GM23338 (cell line): ENCODE measurements around the gene HK2. TPM values are rescaled to one million over a fixed set of nuclear protein-coding genes. Genes with fewer than 3 reads are reported as not detected.
"Not testable (repeated sequence)": the region's sequence is repeated elsewhere in the genome, so short reads cannot be mapped to it uniquely, and the experiment has no call there.

Experiments
- ATAC-seq: fragments of 200-7000 bp; cut with Tn5 transposase; 3 replicates; pipeline ENCODE4 v1.9.1; 2020
- DNase-seq: peaks from one replicate; pipeline ENCODE4 v3.0.0-alpha.2; 2015; ENCODE audit warnings: low spot score
- H2AFZ ChIP-seq: fragments of 200-600 bp; sonication (generic); 2 replicates; pipeline ENCODE4 v1.8.0; 2016; ENCODE audit warnings: antibody characterized with exemption, mild to moderate bottlenecking, moderate library complexity
- H3F3A ChIP-seq: fragments of 200-600 bp; sonication (generic); replicated peaks from 2 replicates; pipeline ENCODE4 v1.8.0; 2017; ENCODE audit warnings: antibody characterized with exemption, mixed run types, low read depth
- H3K27ac ChIP-seq: fragments of 200-600 bp; sonication (generic); 2 replicates; pipeline ENCODE4 v1.6.1; 2016; ENCODE audit warnings: low read depth
- H3K27me3 ChIP-seq: fragments of 200-600 bp; sonication (generic); 2 replicates; pipeline ENCODE4 v1.8.0; 2016; ENCODE audit warnings: mild to moderate bottlenecking, mixed run types, moderate library complexity; ENCODE audit not compliant: insufficient read depth
- H3K36me3 ChIP-seq: fragments of 200-600 bp; sonication (generic); 2 replicates; pipeline ENCODE4 v1.8.0; 2016; ENCODE audit warnings: mild to moderate bottlenecking; ENCODE audit not compliant: insufficient read depth
- H3K4me1 ChIP-seq: fragments of 200-600 bp; sonication (generic); 2 replicates; pipeline ENCODE4 v1.8.0; 2016; ENCODE audit warnings: mild to moderate bottlenecking, moderate library complexity; ENCODE audit not compliant: insufficient read depth
- H3K4me2 ChIP-seq: fragments of 200-600 bp; sonication (generic); 2 replicates; pipeline ENCODE4 v1.7.1; 2017; ENCODE audit warnings: mixed run types
- H3K4me3 ChIP-seq: fragments of 200-600 bp; sonication (generic); 2 replicates; pipeline ENCODE4 v1.6.1; 2016; ENCODE audit warnings: mixed run types
- H3K79me2 ChIP-seq: fragments of 200-600 bp; sonication (generic); replicated peaks from 2 replicates; pipeline ENCODE4 v1.8.0; 2017; ENCODE audit warnings: mild to moderate bottlenecking; ENCODE audit not compliant: insufficient read depth
- H3K9me2 ChIP-seq: fragments of 200-600 bp; sonication (generic); 2 replicates; pipeline ENCODE4 v1.8.0; 2017; ENCODE audit not compliant: insufficient read depth
- H4K20me1 ChIP-seq: fragments of 200-600 bp; sonication (generic); replicated peaks from 2 replicates; pipeline ENCODE4 v1.8.0; 2017; ENCODE audit warnings: mild to moderate bottlenecking; ENCODE audit not compliant: insufficient read depth
- H3K27ac Mint-ChIP-seq: 2 replicates; pipeline ENCODE4 v1.8.0; 2020; ENCODE audit warnings: inconsistent platforms, mild to moderate bottlenecking, moderate library complexity, mixed read lengths
- H3K27me3 Mint-ChIP-seq: 3 replicates; pipeline ENCODE4 v1.8.0; 2022; ENCODE audit warnings: low read depth, mild to moderate bottlenecking, moderate library complexity, mixed read lengths, inconsistent platforms; ENCODE audit not compliant: insufficient read depth, poor library complexity
- H3K36me3 Mint-ChIP-seq: 3 replicates; pipeline ENCODE4 v1.8.0; 2021; ENCODE audit warnings: low read depth, mild to moderate bottlenecking, inconsistent platforms, moderate library complexity, mixed read lengths
- H3K4me1 Mint-ChIP-seq: 3 replicates; pipeline ENCODE4 v1.8.0; 2020; ENCODE audit warnings: mild to moderate bottlenecking, inconsistent platforms, mixed read lengths
- H3K4me3 Mint-ChIP-seq: 3 replicates; pipeline ENCODE4 v1.8.0; 2021; ENCODE audit warnings: moderate library complexity, mild to moderate bottlenecking, inconsistent platforms, mixed read lengths
- H3K9me3 Mint-ChIP-seq: 3 replicates; pipeline ENCODE4 v1.8.0; 2020; ENCODE audit warnings: moderate library complexity, mild to moderate bottlenecking, inconsistent platforms, mixed read lengths
- CREB1 ChIP-seq: fragments of 250-450 bp; sonication (Bioruptor Pico); IDR thresholded peaks from 2 replicates; pipeline ENCODE4 v1.5.0; 2020; ENCODE audit warnings: low read depth, mild to moderate bottlenecking, moderate library complexity
- EZH2 ChIP-seq: fragments of 200-600 bp; sonication (generic); IDR thresholded peaks from one replicate; pipeline ENCODE4 v1.8.0; 2017; ENCODE audit warnings: antibody characterized with exemption, mild to moderate bottlenecking, low read depth; ENCODE audit not compliant: unreplicated experiment
- EZH2phosphoT487 ChIP-seq: fragments of 200-600 bp; sonication (generic); IDR thresholded peaks from one replicate; pipeline ENCODE4 v1.8.1; 2018; ENCODE audit warnings: antibody characterized with exemption; ENCODE audit not compliant: unreplicated experiment
- JUNB ChIP-seq: IDR thresholded peaks from one replicate; pipeline ENCODE4 v1.6.1; 2016; ENCODE audit warnings: antibody characterized with exemption; ENCODE audit not compliant: unreplicated experiment
- POLR2AphosphoS5 ChIP-seq: IDR thresholded peaks from 2 replicates; pipeline ENCODE4 v1.6.1; 2016; ENCODE audit warnings: antibody characterized with exemption, low read depth
- STAT1 ChIP-seq: IDR thresholded peaks from one replicate; pipeline ENCODE4 v1.6.1; 2016; ENCODE audit warnings: antibody characterized with exemption; ENCODE audit not compliant: unreplicated experiment
- ZNF114 ChIP-seq: fragments of 250-450 bp; sonication (Bioruptor Pico); IDR thresholded peaks from 2 replicates; pipeline ENCODE4 v1.5.0; 2020; ENCODE audit warnings: mild to moderate bottlenecking, moderate library complexity
- ZNF331 ChIP-seq: fragments of 250-450 bp; sonication (Bioruptor Pico); IDR thresholded peaks from 2 replicates; pipeline ENCODE4 v1.5.0; 2020; ENCODE audit warnings: low read depth, mild to moderate bottlenecking, moderate library complexity
- polyA plus RNA-seq: library from polyadenylated mRNA; unstranded; fragments of >200 nt; fragmentation: Nextera tagmentation; extraction: Ambion mirVana; gene quantifications from 2 replicates; pipeline ENCODE4 v1.2.1, GENCODE V29; 2016
- total RNA-seq: library from RNA; depleted of rRNA; stranded (reverse); fragments of >200 nt; shearing (Covaris generic); gene quantifications from 2 replicates; pipeline ENCODE4 v1.2.3, GENCODE V29; 2014
- TF ChIP-seq, protein P1 (sequence below): IDR thresholded peaks from 2 replicates; pipeline ENCODE4 v1.6.1; 2016; ENCODE audit warnings: antibody characterized with exemption
- TF ChIP-seq, protein P2 (sequence below), 2 experiments: fragments of 200-600 bp in 1 of 2; sonication (generic) in 1 of 2; conservative IDR thresholded peaks; 2 replicates each; pipeline versions ENCODE4 v1.5.1 to v1.6.1; 2016 to 2017; ENCODE audit warnings: antibody characterized with exemption in 2 of 2, low read depth in 2 of 2, mild to moderate bottlenecking in 2 of 2, moderate library complexity in 1 of 2
- TF ChIP-seq, protein P3 (sequence below): IDR thresholded peaks from one replicate; pipeline ENCODE4 v1.6.1; 2018; ENCODE audit warnings: antibody characterized with exemption; ENCODE audit not compliant: unreplicated experiment

The HK2 gene
- total and polyA plus RNA-seq, 2 experiments from 2014 or later: 23.2 to 54.7 TPM

DNA sequence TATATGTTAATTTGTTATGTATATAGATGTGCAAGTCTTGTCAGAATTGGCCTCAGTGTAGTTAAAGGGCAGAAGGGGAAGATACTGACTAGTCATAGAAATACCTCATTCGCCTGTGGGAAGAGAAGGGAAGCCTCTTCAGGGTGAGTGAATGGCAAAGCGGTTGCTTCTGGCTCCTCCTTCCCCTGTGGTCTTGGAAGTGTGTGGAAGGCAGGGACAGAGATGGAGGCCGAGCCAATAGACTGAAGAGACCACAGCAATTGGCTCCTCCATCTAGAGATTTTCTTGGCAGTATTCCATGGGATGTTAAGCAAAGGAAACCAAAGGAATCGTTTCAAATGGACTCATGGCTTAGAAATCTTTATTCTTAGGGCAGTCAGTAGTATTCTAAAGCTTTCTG lies 57.9 kb downstream of the HK2 start:
- H3K9me2 ChIP-seq, DNase-seq, H3K27ac Mint-ChIP-seq, H3K27ac ChIP-seq, H3K27me3 Mint-ChIP-seq, ATAC-seq, H3K9me3 Mint-ChIP-seq, H3K27me3 ChIP-seq, H3F3A ChIP-seq, H3K4me3 ChIP-seq, H3K79me2 ChIP-seq, H3K4me3 Mint-ChIP-seq, H4K20me1 ChIP-seq, H2AFZ ChIP-seq, H3K4me2 ChIP-seq: not testable (repeated sequence)
- peaks cover 18% of the 10 kb centered on the region for H3K4me1 Mint-ChIP-seq
- peaks cover 13% of the 10 kb centered on the region for H3K4me1 ChIP-seq
- H3K36me3 Mint-ChIP-seq: peaks cover 87% of the 10 kb centered on the region
- peaks cover 32% of the 10 kb centered on the region for H3K36me3 ChIP-seq

DNA sequence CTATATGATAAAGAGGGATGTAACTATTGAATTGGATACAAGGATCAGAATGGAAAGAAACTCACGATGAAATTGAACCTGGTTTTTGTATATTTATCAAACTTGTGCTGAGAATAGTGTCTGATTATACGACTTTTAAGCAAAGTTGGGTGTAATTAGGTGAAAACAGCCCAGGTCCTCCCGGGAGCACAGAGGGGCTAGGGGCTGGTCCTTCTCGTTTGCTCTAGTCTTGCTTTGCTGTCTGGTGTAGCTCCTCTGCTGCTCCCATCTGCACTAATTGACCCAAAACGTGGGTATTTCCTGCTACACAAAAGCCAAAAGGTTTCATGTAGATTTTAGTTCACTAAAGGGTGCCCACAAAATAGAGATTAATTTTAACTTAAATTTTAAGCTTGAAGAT lies 58.7 kb downstream of the HK2 start:
- DNase-seq (no peak), ATAC-seq (no peak)
- Mint-ChIP-seq H3K4me1 (peaks cover 21% of the 10 kb centered on the region), H3K27me3 (peaks cover 3% of the 10 kb centered on the region), H3K36me3 (peaks cover 81% of the 10 kb centered on the region), H3K27ac (no peak overlapping the region), H3K4me3 (no peak overlapping the region), H3K9me3 (no peaks in the 10 kb centered on the region; the same call in 1 of the 3 replicates)
- no peaks in the 10 kb centered on the region for H3K9me2 ChIP-seq
- H3K36me3 ChIP-seq: peaks cover 24% of the 10 kb centered on the region; the same call in 1 of the 2 replicates
- no peak overlapping the region for H2AFZ ChIP-seq
- no peak overlapping the region for H3K27ac ChIP-seq
- no peak overlapping the region for H3K4me2 ChIP-seq
- H3F3A ChIP-seq: no peaks in the 10 kb centered on the region
- H4K20me1 ChIP-seq: no peaks in the 10 kb centered on the region; the same call in 1 of the 2 replicates
- no peak overlapping the region for H3K4me3 ChIP-seq
- H3K27me3 ChIP-seq: no peaks in the 10 kb centered on the region
- H3K79me2 ChIP-seq: no peaks in the 10 kb centered on the region
- H3K4me1 ChIP-seq: peaks cover 16% of the 10 kb centered on the region
- TF ChIP-seq, protein P1, sequence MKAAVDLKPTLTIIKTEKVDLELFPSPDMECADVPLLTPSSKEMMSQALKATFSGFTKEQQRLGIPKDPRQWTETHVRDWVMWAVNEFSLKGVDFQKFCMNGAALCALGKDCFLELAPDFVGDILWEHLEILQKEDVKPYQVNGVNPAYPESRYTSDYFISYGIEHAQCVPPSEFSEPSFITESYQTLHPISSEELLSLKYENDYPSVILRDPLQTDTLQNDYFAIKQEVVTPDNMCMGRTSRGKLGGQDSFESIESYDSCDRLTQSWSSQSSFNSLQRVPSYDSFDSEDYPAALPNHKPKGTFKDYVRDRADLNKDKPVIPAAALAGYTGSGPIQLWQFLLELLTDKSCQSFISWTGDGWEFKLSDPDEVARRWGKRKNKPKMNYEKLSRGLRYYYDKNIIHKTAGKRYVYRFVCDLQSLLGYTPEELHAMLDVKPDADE: no peak
- TF ChIP-seq ZNF114 (no peak), STAT1 (no peak), ZNF331 (CRISPR knock-in tag) (no peak), JUNB (no peak), POLR2AphosphoS5 (no peak), CREB1 (CRISPR knock-in tag) (no peak), EZH2phosphoT487 (no peak), EZH2 (no peak)
- TF ChIP-seq, protein P2, sequence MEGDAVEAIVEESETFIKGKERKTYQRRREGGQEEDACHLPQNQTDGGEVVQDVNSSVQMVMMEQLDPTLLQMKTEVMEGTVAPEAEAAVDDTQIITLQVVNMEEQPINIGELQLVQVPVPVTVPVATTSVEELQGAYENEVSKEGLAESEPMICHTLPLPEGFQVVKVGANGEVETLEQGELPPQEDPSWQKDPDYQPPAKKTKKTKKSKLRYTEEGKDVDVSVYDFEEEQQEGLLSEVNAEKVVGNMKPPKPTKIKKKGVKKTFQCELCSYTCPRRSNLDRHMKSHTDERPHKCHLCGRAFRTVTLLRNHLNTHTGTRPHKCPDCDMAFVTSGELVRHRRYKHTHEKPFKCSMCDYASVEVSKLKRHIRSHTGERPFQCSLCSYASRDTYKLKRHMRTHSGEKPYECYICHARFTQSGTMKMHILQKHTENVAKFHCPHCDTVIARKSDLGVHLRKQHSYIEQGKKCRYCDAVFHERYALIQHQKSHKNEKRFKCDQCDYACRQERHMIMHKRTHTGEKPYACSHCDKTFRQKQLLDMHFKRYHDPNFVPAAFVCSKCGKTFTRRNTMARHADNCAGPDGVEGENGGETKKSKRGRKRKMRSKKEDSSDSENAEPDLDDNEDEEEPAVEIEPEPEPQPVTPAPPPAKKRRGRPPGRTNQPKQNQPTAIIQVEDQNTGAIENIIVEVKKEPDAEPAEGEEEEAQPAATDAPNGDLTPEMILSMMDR (conservative IDR thresholded peaks at IDR 0.05; ENCODE audit: low read depth in 2 of 2): no peak
- TF ChIP-seq, protein P3, sequence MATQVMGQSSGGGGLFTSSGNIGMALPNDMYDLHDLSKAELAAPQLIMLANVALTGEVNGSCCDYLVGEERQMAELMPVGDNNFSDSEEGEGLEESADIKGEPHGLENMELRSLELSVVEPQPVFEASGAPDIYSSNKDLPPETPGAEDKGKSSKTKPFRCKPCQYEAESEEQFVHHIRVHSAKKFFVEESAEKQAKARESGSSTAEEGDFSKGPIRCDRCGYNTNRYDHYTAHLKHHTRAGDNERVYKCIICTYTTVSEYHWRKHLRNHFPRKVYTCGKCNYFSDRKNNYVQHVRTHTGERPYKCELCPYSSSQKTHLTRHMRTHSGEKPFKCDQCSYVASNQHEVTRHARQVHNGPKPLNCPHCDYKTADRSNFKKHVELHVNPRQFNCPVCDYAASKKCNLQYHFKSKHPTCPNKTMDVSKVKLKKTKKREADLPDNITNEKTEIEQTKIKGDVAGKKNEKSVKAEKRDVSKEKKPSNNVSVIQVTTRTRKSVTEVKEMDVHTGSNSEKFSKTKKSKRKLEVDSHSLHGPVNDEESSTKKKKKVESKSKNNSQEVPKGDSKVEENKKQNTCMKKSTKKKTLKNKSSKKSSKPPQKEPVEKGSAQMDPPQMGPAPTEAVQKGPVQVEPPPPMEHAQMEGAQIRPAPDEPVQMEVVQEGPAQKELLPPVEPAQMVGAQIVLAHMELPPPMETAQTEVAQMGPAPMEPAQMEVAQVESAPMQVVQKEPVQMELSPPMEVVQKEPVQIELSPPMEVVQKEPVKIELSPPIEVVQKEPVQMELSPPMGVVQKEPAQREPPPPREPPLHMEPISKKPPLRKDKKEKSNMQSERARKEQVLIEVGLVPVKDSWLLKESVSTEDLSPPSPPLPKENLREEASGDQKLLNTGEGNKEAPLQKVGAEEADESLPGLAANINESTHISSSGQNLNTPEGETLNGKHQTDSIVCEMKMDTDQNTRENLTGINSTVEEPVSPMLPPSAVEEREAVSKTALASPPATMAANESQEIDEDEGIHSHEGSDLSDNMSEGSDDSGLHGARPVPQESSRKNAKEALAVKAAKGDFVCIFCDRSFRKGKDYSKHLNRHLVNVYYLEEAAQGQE: no peak
